Naive thymus-derived CD4-positive, alpha-beta T cell (primary cell): ENCODE data around the gene TRERF1. TPM values are rescaled to one million over a fixed set of nuclear protein-coding genes. Genes with fewer than 3 reads are reported as not detected.

Experiments used
- ATAC-seq: fragments of 150-1000 bp; cut with Tn5 transposase; 2 replicates; pipeline ENCODE4 v1.10.0; 2021; ENCODE audit warnings: mild to moderate bottlenecking, moderate library complexity
- CTCF ChIA-PET: fragments of 350-600 bp; sonication (Branson Sonifier 250); formaldehyde crosslinking; loops from one replicate; lab custom pipeline; 2021; ENCODE audit warnings: antibody characterized with exemption; lab: Charles Lee
- POLR2A ChIA-PET: fragments of 350-600 bp; sonication (Branson Sonifier 250); formaldehyde crosslinking; loops from one replicate; lab custom pipeline; 2021; ENCODE audit warnings: antibody characterized with exemption, inconsistent platforms; lab: Charles Lee
- DNase-seq, 9 donors: peaks; one replicate each; pipeline versions ENCODE4 v3.0.0 to v3.0.0-alpha.2; 2020 to 2022; ENCODE audit warnings: mixed read lengths in 1 of 9
- H3K27ac ChIP-seq: one replicate; pipeline ENCODE4 v1.7.0; 2013; ENCODE audit warnings: mild to moderate bottlenecking, low read depth, low read length, moderate library complexity
- H3K27me3 ChIP-seq, 2 donors: one replicate each; pipeline ENCODE4 v1.7.0; 2013; ENCODE audit warnings: low read length in 2 of 2, mild to moderate bottlenecking in 2 of 2, moderate library complexity in 2 of 2; ENCODE audit not compliant: control insufficient read depth in 2 of 2, insufficient read depth in 2 of 2
- H3K36me3 ChIP-seq, 3 experiments: 1 replicate in 2 of 3; 2 replicates in 1 of 3; pipeline ENCODE4 v1.7.0; 2013; ENCODE audit warnings: low read length in 3 of 3, mild to moderate bottlenecking in 3 of 3, moderate library complexity in 1 of 3; ENCODE audit not compliant: insufficient read depth in 3 of 3, control insufficient read depth in 2 of 3
- H3K4me1 ChIP-seq, 2 donors: one replicate each; pipeline ENCODE4 v1.7.0; 2013; ENCODE audit warnings: low read length in 2 of 2, mild to moderate bottlenecking in 2 of 2, moderate library complexity in 1 of 2; ENCODE audit not compliant: control insufficient read depth in 2 of 2, insufficient read depth in 2 of 2
- H3K4me3 ChIP-seq: 2 replicates; pipeline ENCODE4 v1.7.0; 2013; ENCODE audit warnings: mild to moderate bottlenecking, low read length
- H3K9me3 ChIP-seq, 3 experiments: 1 replicate in 2 of 3; 2 replicates in 1 of 3; pipeline ENCODE4 v1.7.0; 2013; ENCODE audit warnings: low read length in 3 of 3; ENCODE audit not compliant: control insufficient read depth in 2 of 3
- H3K27ac Mint-ChIP-seq, 9 donors: one replicate each; pipeline ENCODE4 v1.8.0; 2020 to 2022; ENCODE audit warnings: mixed read lengths in 9 of 9, mild to moderate bottlenecking in 8 of 9, moderate library complexity in 5 of 9, inconsistent platforms in 2 of 9
- H3K27me3 Mint-ChIP-seq, 5 donors: one replicate each; pipeline ENCODE4 v1.8.0; 2021 to 2022; ENCODE audit warnings: mixed read lengths in 5 of 5, mild to moderate bottlenecking in 1 of 5
- H3K36me3 Mint-ChIP-seq, 5 donors: one replicate each; pipeline ENCODE4 v1.8.0; 2020 to 2022; ENCODE audit warnings: mixed read lengths in 5 of 5, mild to moderate bottlenecking in 3 of 5, inconsistent platforms in 1 of 5
- H3K4me1 Mint-ChIP-seq, 7 donors: one replicate each; pipeline ENCODE4 v1.8.0; 2020 to 2022; ENCODE audit warnings: mixed read lengths in 7 of 7, mild to moderate bottlenecking in 3 of 7, inconsistent platforms in 1 of 7
- H3K4me3 Mint-ChIP-seq, 10 donors: one replicate each; pipeline ENCODE4 v1.8.0; 2020 to 2022; ENCODE audit warnings: mild to moderate bottlenecking in 10 of 10, mixed read lengths in 10 of 10, moderate library complexity in 6 of 10, inconsistent platforms in 2 of 10
- H3K9me3 Mint-ChIP-seq, 11 donors: one replicate each; pipeline ENCODE4 v1.8.0; 2020 to 2022; ENCODE audit warnings: mixed read lengths in 11 of 11, mild to moderate bottlenecking in 4 of 11, inconsistent platforms in 1 of 11, moderate library complexity in 1 of 11
- intact Hi-C, 2 donors: fragments of 100-400 bp; cut with micrococcal nuclease; formaldehyde crosslinking; loops; one replicate each; pipeline ENCODE4 v1.15.1; 2023
- polyA plus RNA-seq, 2 donors: library from polyadenylated mRNA; unstranded; fragments of 300-500 nt; fragmentation: Illumina TruSeq; gene quantifications; one replicate each; pipeline ENCODE4 v1.2.3, GENCODE V29; 2021
- total RNA-seq, 6 experiments: library from RNA in 5 of 6; stranded (reverse) in 5 of 6; gene quantifications; 1 replicate in 5 of 6; 2 replicates in 1 of 6; pipeline ENCODE4 v1.2.3 and lab custom pipeline; 2021 to 2026

TRERF1 gene
- total and polyA plus RNA-seq, 7 experiments from 2014 or later: 4.8 to 32.4 (median 21.0) TPM

DNA sequence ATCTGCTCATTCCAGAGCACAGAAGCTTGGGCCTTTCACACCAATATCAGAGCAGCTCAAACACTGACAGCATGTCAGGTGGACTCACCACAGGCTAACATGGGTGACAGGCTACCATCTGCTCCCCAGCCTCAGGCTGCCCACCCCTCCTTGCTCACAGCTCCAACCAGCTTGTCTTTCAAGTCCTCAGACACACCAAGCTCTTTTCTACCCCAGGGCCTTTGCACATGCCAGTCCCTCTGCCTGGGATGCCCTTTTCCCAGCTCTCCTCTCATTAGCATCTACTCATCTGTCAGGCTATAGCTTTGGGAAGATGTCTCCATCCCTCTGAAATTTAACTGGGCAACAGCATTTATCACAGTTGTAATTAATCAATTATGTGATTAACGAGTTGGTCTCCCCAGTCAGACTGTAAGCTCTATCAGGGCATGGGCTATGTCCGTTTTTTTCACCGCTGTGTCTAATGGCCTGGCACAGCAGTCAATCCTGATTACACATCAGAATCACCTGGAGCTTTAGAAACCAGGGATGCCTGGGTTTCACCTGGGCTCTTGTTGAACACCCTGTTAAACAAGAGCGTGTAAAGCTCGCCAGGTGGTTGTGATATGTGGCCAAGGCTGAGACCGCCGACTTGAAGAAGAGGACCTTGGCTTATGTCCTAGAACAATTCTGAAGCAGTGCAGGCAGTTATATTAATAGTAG lies 145.1 kb downstream of the TRERF1 start:
- Histone ChIP-seq H3K4me3 (no peak overlapping the region), H3K9me3 (no peaks in the 10 kb centered on the region), H3K27ac (no peak overlapping the region), H3K27me3 (no peaks in the 10 kb centered on the region), H3K36me3 (no peaks in the 10 kb centered on the region), H3K4me1 (no peaks in the 10 kb centered on the region)
- DNase-seq (no peak), ATAC-seq (no peak)
- POLR2A ChIA-PET: interaction anchor here (0.6 kb wide), 1 partner anchor 55 kb away, joined by 3 read pairs; no protein-coding TSS in a partner anchor
- peaks cover 0 to 29% (median 12%) of the 10 kb centered on the region in 5 donors for H3K36me3 Mint-ChIP-seq
- no peak overlapping the region for H3K4me3 Mint-ChIP-seq
- CTCF ChIA-PET: interaction anchor here (1.2 to 2.2 kb wide), 2 partner anchors 84 to 241 kb away, joined by 4 to 9 read pairs; no protein-coding TSS in a partner anchor
- H3K27me3 Mint-ChIP-seq: no peaks in the 10 kb centered on the region
- peaks cover 13 to 39% (median 18%) of the 10 kb centered on the region in 7 donors for H3K4me1 Mint-ChIP-seq
- intact Hi-C loops: loop anchor here in 1 of 2 donors (5.0 kb wide), 1 partner anchor 591 kb away; no protein-coding TSS in a partner anchor
- peak overlapping the region in 2 of 9 donors; percentile 46 to 83 for H3K27ac Mint-ChIP-seq
- peaks cover 0 to 2% (median 0%) of the 10 kb centered on the region in 11 donors for H3K9me3 Mint-ChIP-seq

DNA sequence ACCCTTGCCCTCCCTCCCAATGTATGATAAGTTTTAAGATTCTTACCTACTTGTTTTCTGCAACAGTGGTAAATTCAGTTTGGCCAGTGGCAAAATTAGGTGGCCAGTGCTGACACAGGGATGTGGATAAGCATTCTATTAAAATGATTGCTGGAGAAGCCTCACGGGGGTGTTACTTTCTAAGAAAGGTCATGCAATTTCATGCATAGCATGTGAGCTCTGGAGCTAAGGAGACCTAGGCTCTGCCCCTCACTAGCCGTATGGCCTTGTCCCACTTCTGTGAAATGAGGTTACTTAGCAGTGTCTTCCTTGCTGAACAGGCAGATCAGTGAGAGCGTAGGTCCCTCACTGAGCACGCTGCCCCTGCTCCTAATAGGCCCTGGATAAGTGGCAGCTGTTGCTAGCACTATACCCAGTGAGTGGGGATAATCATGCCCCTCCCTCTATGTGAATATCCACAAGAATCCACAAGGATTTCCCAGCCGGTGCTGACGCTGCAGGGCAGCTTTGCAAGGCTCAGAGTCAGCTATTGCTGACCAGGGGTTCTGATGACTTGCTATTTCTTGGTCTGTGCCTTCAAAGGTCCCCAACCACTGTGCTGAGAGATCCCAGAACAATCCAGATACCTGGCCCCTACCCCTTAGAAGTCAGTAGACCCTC lies 147.5 kb downstream of the TRERF1 start:
- H3K27me3 Mint-ChIP-seq: no peaks in the 10 kb centered on the region
- H3K9me3 Mint-ChIP-seq: peaks cover 0 to 2% (median 0%) of the 10 kb centered on the region in 11 donors
- DNase-seq: no peak
- H3K27ac Mint-ChIP-seq: no peak overlapping the region
- peaks cover 8 to 43% (median 14%) of the 10 kb centered on the region in 7 donors for H3K4me1 Mint-ChIP-seq
- ChIA-PET CTCF (interaction anchor here (1.0 to 1.4 kb wide), 2 partner anchors 243 to 824 kb away, joined by 4 read pairs; no protein-coding TSS in a partner anchor), POLR2A (interaction anchor here (1.3 to 1.4 kb wide), 2 partner anchors 145 to 148 kb away, joined by 3 read pairs; no protein-coding TSS in a partner anchor)
- no peak overlapping the region for H3K27ac ChIP-seq
- H3K4me1 ChIP-seq: no peaks in the 10 kb centered on the region
- no peak for ATAC-seq
- no peak overlapping the region for H3K4me3 ChIP-seq
- H3K4me3 Mint-ChIP-seq: no peak overlapping the region
- no peaks in the 10 kb centered on the region for H3K9me3 ChIP-seq
- peaks cover 0 to 41% (median 16%) of the 10 kb centered on the region in 5 donors for H3K36me3 Mint-ChIP-seq
- peaks cover 0 to 16% (median 0%) of the 10 kb centered on the region in 3 experiments for H3K36me3 ChIP-seq
- no peaks in the 10 kb centered on the region for H3K27me3 ChIP-seq
- intact Hi-C loops: no loop called here

DNA sequence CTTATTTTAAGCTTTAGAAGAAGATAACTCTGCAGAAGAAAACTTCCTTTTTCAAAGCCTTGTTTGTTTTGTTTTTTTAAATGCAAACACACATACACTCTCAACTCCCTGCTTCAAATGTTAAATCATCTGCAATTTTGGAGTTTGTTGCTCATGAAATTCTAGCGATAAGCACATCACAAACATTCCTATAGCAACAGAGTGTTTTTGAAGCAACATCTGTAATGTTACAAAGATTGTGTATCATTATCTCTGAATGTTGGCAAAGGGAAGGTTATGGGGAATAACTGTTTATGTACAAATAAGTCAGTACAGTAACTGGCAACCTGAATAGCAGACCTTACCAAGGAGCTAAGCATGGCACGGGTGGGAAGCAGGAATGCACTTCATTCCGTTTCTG lies 149.3 kb downstream of the TRERF1 start:
- no peaks in the 10 kb centered on the region for H3K27me3 ChIP-seq
- peaks cover 0 to 47% (median 17%) of the 10 kb centered on the region in 5 donors for H3K36me3 Mint-ChIP-seq
- H3K9me3 ChIP-seq: no peaks in the 10 kb centered on the region
- DNase-seq (no peak), ATAC-seq (no peak)
- peaks cover 0 to 2% (median 0%) of the 10 kb centered on the region in 11 donors for H3K9me3 Mint-ChIP-seq
- no peaks in the 10 kb centered on the region for H3K27me3 Mint-ChIP-seq
- no peak overlapping the region for H3K27ac ChIP-seq
- CTCF ChIA-PET: interaction anchor here (0.9 to 1.7 kb wide), 2 partner anchors 87 to 231 kb away, joined by 3 read pairs; no protein-coding TSS in a partner anchor
- H3K36me3 ChIP-seq: peaks cover 0 to 18% (median 0%) of the 10 kb centered on the region in 3 experiments
- H3K4me3 ChIP-seq: no peak overlapping the region
- H3K4me1 ChIP-seq: no peaks in the 10 kb centered on the region
- POLR2A ChIA-PET: interaction anchor here (1.0 kb wide), 1 partner anchor 86 kb away, joined by 5 read pairs; no protein-coding TSS in a partner anchor
- peaks cover 10 to 51% (median 15%) of the 10 kb centered on the region in 7 donors for H3K4me1 Mint-ChIP-seq
- H3K27ac Mint-ChIP-seq: peak overlapping the region in 1 of 9 donors; percentile 46
- no peak overlapping the region for H3K4me3 Mint-ChIP-seq
- intact Hi-C loops: no loop called here

DNA sequence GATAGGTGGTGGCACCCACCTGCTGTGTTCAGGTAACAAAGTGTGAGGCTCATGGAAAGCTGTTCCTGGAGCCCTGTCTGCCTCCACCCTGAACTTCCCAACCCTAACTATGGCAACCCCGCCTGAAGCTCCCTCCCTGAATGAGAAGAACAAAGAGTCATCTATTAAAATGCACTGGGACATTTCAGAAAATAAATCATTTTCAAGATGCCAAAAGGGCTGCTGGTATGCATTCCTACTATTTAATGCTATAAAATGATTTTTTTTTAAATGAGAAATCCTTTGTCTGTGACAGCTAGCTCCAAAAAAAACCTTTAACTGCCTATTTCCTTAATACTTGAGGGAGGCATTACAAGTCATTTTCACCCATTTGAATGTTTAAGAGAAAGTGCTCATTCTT lies 149.7 kb downstream of the TRERF1 start:
- POLR2A ChIA-PET: interaction anchor here (1.0 kb wide), 1 partner anchor 85 kb away, joined by 5 read pairs; no protein-coding TSS in a partner anchor
- H3K36me3 Mint-ChIP-seq: peaks cover 0 to 47% (median 19%) of the 10 kb centered on the region in 5 donors
- H3K27me3 ChIP-seq: no peaks in the 10 kb centered on the region
- no peaks in the 10 kb centered on the region for H3K9me3 ChIP-seq
- peak overlapping the region in 1 of 9 donors; percentile 75 for H3K27ac Mint-ChIP-seq
- H3K4me1 Mint-ChIP-seq: peaks cover 11 to 51% (median 18%) of the 10 kb centered on the region in 7 donors
- peaks cover 0 to 2% (median 0%) of the 10 kb centered on the region in 11 donors for H3K9me3 Mint-ChIP-seq
- no peaks in the 10 kb centered on the region for H3K27me3 Mint-ChIP-seq
- ATAC-seq: no peak
- no peak overlapping the region for H3K27ac ChIP-seq
- H3K4me3 Mint-ChIP-seq: no peak overlapping the region
- intact Hi-C loops: no loop called here
- peaks cover 0 to 18% (median 0%) of the 10 kb centered on the region in 3 experiments for H3K36me3 ChIP-seq
- no peak overlapping the region for H3K4me3 ChIP-seq
- CTCF ChIA-PET: interaction anchor here (0.9 to 1.7 kb wide), 2 partner anchors 88 to 231 kb away, joined by 3 read pairs; no protein-coding TSS in a partner anchor
- no peaks in the 10 kb centered on the region for H3K4me1 ChIP-seq
- no peak for DNase-seq

DNA sequence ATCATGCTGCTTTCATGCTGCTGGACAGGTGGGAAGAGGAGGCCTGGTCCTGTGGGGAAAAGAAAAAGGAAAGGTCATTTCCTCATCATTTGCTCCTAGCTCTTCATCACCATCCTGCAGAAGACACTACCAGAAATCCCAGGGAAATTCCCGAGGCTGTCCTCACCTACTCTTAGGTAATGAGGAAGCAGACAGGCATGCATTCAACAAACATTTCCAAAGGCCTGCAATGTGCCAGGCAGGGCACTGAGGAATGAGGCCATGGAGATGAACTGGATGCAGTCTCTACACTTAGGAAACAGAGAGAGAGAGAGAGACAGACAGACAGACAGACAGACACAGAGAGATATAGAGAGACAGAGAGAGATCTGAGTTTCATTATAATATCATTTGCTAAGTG lies 151.0 kb downstream of the TRERF1 start:
- no peaks in the 10 kb centered on the region for H3K9me3 ChIP-seq
- ChIA-PET POLR2A (no interaction called here), CTCF (interaction anchor here (1.4 to 2.0 kb wide), 2 partner anchors 8 to 247 kb away, joined by 3 to 7 read pairs; no protein-coding TSS in a partner anchor)
- Mint-ChIP-seq H3K4me1 (peaks cover 20 to 53% (median 29%) of the 10 kb centered on the region in 7 donors), H3K36me3 (peaks cover 0 to 52% (median 29%) of the 10 kb centered on the region in 5 donors), H3K27ac (peak overlapping the region in 2 of 9 donors; percentile 17 to 41), H3K27me3 (no peaks in the 10 kb centered on the region), H3K9me3 (peaks cover 0 to 2% (median 0%) of the 10 kb centered on the region in 11 donors), H3K4me3 (no peak overlapping the region)
- no peak overlapping the region for H3K4me3 ChIP-seq
- no peak for ATAC-seq
- intact Hi-C loops: no loop called here
- peaks cover 0 to 11% of the 10 kb centered on the region in 2 donors for H3K4me1 ChIP-seq
- DNase-seq: no peak
- no peaks in the 10 kb centered on the region for H3K27me3 ChIP-seq
- no peak overlapping the region for H3K27ac ChIP-seq
- peaks cover 0 to 18% (median 0%) of the 10 kb centered on the region in 3 experiments for H3K36me3 ChIP-seq

DNA sequence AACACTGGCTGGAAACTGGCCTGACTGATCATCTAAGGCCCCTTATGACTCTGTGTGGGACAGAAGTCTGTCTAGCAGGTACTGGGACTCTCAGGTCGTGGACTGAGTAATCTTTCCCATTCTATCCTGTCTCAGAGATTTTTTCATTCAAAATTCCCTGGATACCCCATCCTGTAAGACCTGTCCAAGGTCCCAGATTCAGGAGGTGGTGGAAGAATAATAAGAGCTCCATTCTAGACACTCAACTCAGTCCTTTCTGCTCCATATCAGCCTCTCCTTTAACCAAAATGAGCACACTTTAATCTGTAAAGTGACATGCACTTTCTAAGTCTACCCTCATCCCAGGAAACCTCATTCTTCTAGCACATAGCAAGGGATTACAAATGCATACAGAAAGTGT lies 151.5 kb downstream of the TRERF1 start:
- Histone ChIP-seq H3K27ac (no peak overlapping the region), H3K4me1 (peaks cover 0 to 16% of the 10 kb centered on the region in 2 donors), H3K9me3 (no peaks in the 10 kb centered on the region), H3K27me3 (no peaks in the 10 kb centered on the region), H3K36me3 (peaks cover 0 to 18% (median 0%) of the 10 kb centered on the region in 3 experiments), H3K4me3 (no peak overlapping the region)
- Mint-ChIP-seq H3K4me3 (no peak overlapping the region), H3K36me3 (peaks cover 0 to 50% (median 29%) of the 10 kb centered on the region in 5 donors), H3K4me1 (peaks cover 24 to 53% (median 30%) of the 10 kb centered on the region in 7 donors), H3K27ac (peak overlapping the region in 1 of 9 donors; percentile 41), H3K27me3 (no peaks in the 10 kb centered on the region), H3K9me3 (peaks cover 0 to 2% (median 0%) of the 10 kb centered on the region in 11 donors)
- POLR2A ChIA-PET: no interaction called here
- no peak for DNase-seq
- ATAC-seq: no peak
- CTCF ChIA-PET: interaction anchor here (1.4 to 2.0 kb wide), 2 partner anchors 9 to 247 kb away, joined by 3 to 7 read pairs; no protein-coding TSS in a partner anchor
- intact Hi-C loops: no loop called here
